Mammary microvascular endothelial cell (primary cell): ENCODE results near the gene EEF1A2. TPM values are rescaled to one million over a fixed set of nuclear protein-coding genes. Genes with fewer than 3 reads are reported as not detected.

Experiments used
- total RNA-seq: library from RNA; depleted of rRNA; stranded (reverse); fragments of >200 nt; gene quantifications from 2 replicates; pipeline ENCODE4 v1.2.3, GENCODE V29; 2015

Gene EEF1A2
- 0.20 and 0.40 TPM in 2 replicates for total RNA-seq

GRCh38 chr20:63498960-63499337, at the start of gene EEF1A2:
Gene EEF1A2, minus strand, starts transcription at chr20:63499083. Its CDS starts 1,320 bp downstream, at chr20:63497763.

GRCh38 chr20:63547725-63548480, 49.0 kb upstream of the EEF1A2 start, which contains the start of gene SRMS:
Gene SRMS, minus strand, starts transcription at chr20:63547749. Its CDS starts 286 bp downstream, at chr20:63547463.

GRCh38 chr20:63536997-63537524, 38.2 kb upstream of the EEF1A2 start, which contains the start of gene PTK6:
Gene PTK6, minus strand, starts transcription at chr20:63537376. Its CDS starts 62 bp downstream, at chr20:63537314.

GRCh38 chr20:63520504-63520933, 21.6 kb upstream of the EEF1A2 start, which contains the start of gene PPDPF:
Gene PPDPF, plus strand, starts transcription at chr20:63520765. Its CDS starts 544 bp downstream, at chr20:63521309.

GRCh38 chr20:63471981-63472831, 26.7 kb downstream of the EEF1A2 start, which contains the start of gene KCNQ2:
Gene KCNQ2, minus strand, starts transcription at chr20:63472655. Its CDS starts 192 bp downstream, at chr20:63472463.

Other genes with a start within 250 kb of the EEF1A2 start
- not detected in 2 replicates for gene NKAIN4, start 244.6 kb downstream of the EEF1A2 start, total RNA-seq
- 44.8 and 55.0 TPM in 2 replicates for gene ARFGAP1, start 226.3 kb downstream of the EEF1A2 start, total RNA-seq
- gene COL20A1, start 205.9 kb downstream of the EEF1A2 start, total RNA-seq: not detected in 2 replicates
- gene CHRNA4, start 137.7 kb downstream of the EEF1A2 start, total RNA-seq: not detected in 2 replicates
- gene KCNQ2, start 26.4 kb downstream of the EEF1A2 start, total RNA-seq: not detected in 2 replicates
- gene PPDPF, start 21.7 kb upstream of the EEF1A2 start, total RNA-seq: 81.9 and 90.7 TPM in 2 replicates
- gene PTK6, start 38.3 kb upstream of the EEF1A2 start, total RNA-seq: 0.05 TPM in 1 of 2 replicates, not detected in the other
- gene SRMS, start 48.7 kb upstream of the EEF1A2 start, total RNA-seq: not detected in 2 replicates
- gene FNDC11, start 55.1 kb upstream of the EEF1A2 start, total RNA-seq: 0.69 and 0.80 TPM in 2 replicates
- gene HELZ2, start 75.2 kb upstream of the EEF1A2 start, total RNA-seq: 115 and 116 TPM in 2 replicates
- gene GMEB2, start 128.0 kb upstream of the EEF1A2 start, total RNA-seq: 11.5 and 12.0 TPM in 2 replicates
- 1.7 and 3.1 TPM in 2 replicates for gene STMN3, start 154.3 kb upstream of the EEF1A2 start, total RNA-seq
- gene RTEL1, start 159.2 kb upstream of the EEF1A2 start, total RNA-seq: 16.6 and 23.3 TPM in 2 replicates
- 298 and 328 TPM in 2 replicates for gene TNFRSF6B, start 197.6 kb upstream of the EEF1A2 start, total RNA-seq
- gene ARFRP1, start 208.9 kb upstream of the EEF1A2 start, total RNA-seq: 47.4 and 50.4 TPM in 2 replicates
- gene ZGPAT, start 209.0 kb upstream of the EEF1A2 start, total RNA-seq: 32.4 and 35.8 TPM in 2 replicates
- gene LIME1, start 237.6 kb upstream of the EEF1A2 start, total RNA-seq: 3.9 and 5.5 TPM in 2 replicates
- 30.6 and 42.5 TPM in 2 replicates for gene SLC2A4RG, start 240.7 kb upstream of the EEF1A2 start, total RNA-seq